ENCODE measurements around the gene ENGASE. TPM values are rescaled to one million over a fixed set of nuclear protein-coding genes. Genes with fewer than 3 reads are reported as not detected.

Gene ENGASE
- total and polyA plus RNA-seq, 2 experiments from 2014 or later, result 9.0 to 27.1 TPM

DNA sequence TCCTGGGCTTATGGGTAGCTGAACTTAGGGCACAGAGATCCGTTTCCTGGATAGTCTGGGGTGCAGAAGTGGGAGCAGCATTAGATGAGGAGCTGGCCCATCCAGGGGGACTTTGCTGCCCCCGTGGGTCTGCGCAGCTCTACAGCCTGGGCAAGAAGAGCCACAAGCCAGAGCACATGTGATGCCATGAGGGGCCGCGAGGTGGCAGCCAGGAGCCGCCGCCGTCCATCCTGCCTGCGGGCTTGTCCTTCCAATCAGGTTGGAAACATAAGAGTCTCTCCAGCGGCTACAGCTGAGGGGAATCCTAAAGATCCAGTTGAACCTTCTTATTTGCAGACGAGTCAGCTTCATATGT is 28.8 kb upstream of the ENGASE start:
- no peaks in the 10 kb centered on the region for H4K20me1 ChIP-seq (replicated peaks; ENCODE audit: insufficient read depth)
- peaks cover 9% of the 10 kb centered on the region for H3F3A ChIP-seq (replicated peaks; ENCODE audit: low read depth)
- ATAC-seq (peak; percentile 86), DNase-seq (ENCODE audit: low spot score) (peak; percentile 87)
- H3K27ac Mint-ChIP-seq, result no peak overlapping the region
- no peaks in the 10 kb centered on the region for H3K36me3 ChIP-seq (ENCODE audit: insufficient read depth)
- no peak for TF ChIP-seq POLR2AphosphoS5 (IDR thresholded peaks at IDR 0.05; ENCODE audit: low read depth)
- TF ChIP-seq CREB1 (CRISPR knock-in tag; IDR thresholded peaks at IDR 0.05; ENCODE audit: low read depth), result no peak
- no peak for TF ChIP-seq ETS1 (IDR thresholded peaks at IDR 0.05)
- TF ChIP-seq EZH2 (IDR thresholded peaks at IDR 0.05; ENCODE audit: low read depth, unreplicated experiment), result no peak
- TF ChIP-seq, protein P1, sequence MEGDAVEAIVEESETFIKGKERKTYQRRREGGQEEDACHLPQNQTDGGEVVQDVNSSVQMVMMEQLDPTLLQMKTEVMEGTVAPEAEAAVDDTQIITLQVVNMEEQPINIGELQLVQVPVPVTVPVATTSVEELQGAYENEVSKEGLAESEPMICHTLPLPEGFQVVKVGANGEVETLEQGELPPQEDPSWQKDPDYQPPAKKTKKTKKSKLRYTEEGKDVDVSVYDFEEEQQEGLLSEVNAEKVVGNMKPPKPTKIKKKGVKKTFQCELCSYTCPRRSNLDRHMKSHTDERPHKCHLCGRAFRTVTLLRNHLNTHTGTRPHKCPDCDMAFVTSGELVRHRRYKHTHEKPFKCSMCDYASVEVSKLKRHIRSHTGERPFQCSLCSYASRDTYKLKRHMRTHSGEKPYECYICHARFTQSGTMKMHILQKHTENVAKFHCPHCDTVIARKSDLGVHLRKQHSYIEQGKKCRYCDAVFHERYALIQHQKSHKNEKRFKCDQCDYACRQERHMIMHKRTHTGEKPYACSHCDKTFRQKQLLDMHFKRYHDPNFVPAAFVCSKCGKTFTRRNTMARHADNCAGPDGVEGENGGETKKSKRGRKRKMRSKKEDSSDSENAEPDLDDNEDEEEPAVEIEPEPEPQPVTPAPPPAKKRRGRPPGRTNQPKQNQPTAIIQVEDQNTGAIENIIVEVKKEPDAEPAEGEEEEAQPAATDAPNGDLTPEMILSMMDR (conservative IDR thresholded peaks at IDR 0.05; ENCODE audit: low read depth in 2 of 2), result peak; percentile 77 to 89
- TF ChIP-seq ZNF462 (CRISPR knock-in tag; IDR thresholded peaks at IDR 0.05), result no peak
- no peak for TF ChIP-seq ZNF331 (CRISPR knock-in tag; IDR thresholded peaks at IDR 0.05; ENCODE audit: low read depth)
- H3K4me1 Mint-ChIP-seq, result no peaks in the 10 kb centered on the region; the same call in 2 of the 3 replicates
- no peak overlapping the region for H3K4me3 ChIP-seq
- H3K27me3 Mint-ChIP-seq (ENCODE audit: insufficient read depth, low read depth, poor library complexity), result peaks cover 23% of the 10 kb centered on the region
- H3K9me2 ChIP-seq (ENCODE audit: insufficient read depth), result no peaks in the 10 kb centered on the region
- no peaks in the 10 kb centered on the region; the same call in 2 of the 3 replicates for H3K36me3 Mint-ChIP-seq (ENCODE audit: low read depth)
- H3K27ac ChIP-seq (ENCODE audit: low read depth), result no peak overlapping the region
- no peaks in the 10 kb centered on the region for H3K27me3 ChIP-seq (ENCODE audit: insufficient read depth)
- no peak overlapping the region for H3K4me2 ChIP-seq
- no peaks in the 10 kb centered on the region for H3K79me2 ChIP-seq (replicated peaks; ENCODE audit: insufficient read depth)
- H2AFZ ChIP-seq, result no peak overlapping the region
- H3K9me3 Mint-ChIP-seq, result peaks cover 5% of the 10 kb centered on the region; the same call in 2 of the 3 replicates
- H3K4me1 ChIP-seq (ENCODE audit: insufficient read depth), result no peaks in the 10 kb centered on the region
- H3K4me3 Mint-ChIP-seq, result no peak overlapping the region; the same call in 2 of the 3 replicates

All from GM23338 (cell line).